ENCODE data around the gene UACA. TPM values are rescaled to one million over a fixed set of nuclear protein-coding genes. Genes with fewer than 3 reads are reported as not detected.

The UACA gene
- total and polyA plus RNA-seq, 2 donors (not counting 3 experiments of a cell fraction or from before 2014, with no cell fraction given), result 167 to 292 TPM

DNA sequence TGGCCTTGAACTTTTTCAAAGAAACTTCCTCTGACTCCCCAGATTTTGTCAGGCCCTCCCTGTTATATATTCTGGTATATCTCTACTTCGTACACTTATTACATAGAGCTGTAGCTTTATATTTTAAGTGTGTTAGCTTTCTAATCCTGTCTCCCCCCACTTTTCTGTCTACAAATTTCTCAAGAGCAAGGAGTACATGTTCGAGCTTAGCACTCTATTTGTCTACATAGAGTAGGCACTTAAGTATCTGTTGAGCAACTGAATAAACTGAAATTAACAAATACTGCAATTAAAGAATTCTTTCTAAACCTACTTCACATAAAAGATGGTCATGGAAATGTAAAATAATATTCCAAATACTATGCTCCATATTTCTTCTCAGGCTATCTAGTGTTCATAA lies 39.4 kb downstream of the UACA start:
- CTCF ChIA-PET, result interaction anchor here (2.0 to 6.2 kb wide), 10 partner anchors 21 to 155 kb away, joined by 12 to 309 read pairs (median 33); no protein-coding TSS in a partner anchor
- Histone ChIP-seq H4K20me1 (replicated peaks; ENCODE audit: control insufficient read depth, extremely low read depth, insufficient read depth, low read length) (no peaks in the 10 kb centered on the region), H3K79me2 (ENCODE audit: control insufficient read depth, insufficient read depth, low read length) (peaks cover 42% of the 10 kb centered on the region), H3K9me3 (replicated peaks; ENCODE audit: control insufficient read depth, insufficient read depth, low read length) (no peaks in the 10 kb centered on the region), H3K27ac (ENCODE audit: insufficient read depth, low read depth, low read length) (no peak overlapping the region), H3K36me3 (ENCODE audit: control insufficient read depth in 2 of 2, extremely low read depth in 1 of 2, insufficient read depth in 2 of 2, low read length in 2 of 2) (no peaks in the 10 kb centered on the region), H3K9me1 (replicated peaks; ENCODE audit: control insufficient read depth, extremely low read depth, insufficient read depth, low read length) (no peaks in the 10 kb centered on the region), H3K4me1 (ENCODE audit: control insufficient read depth, extremely low read depth, insufficient read depth, low read length) (peaks cover 30% of the 10 kb centered on the region), H2AFZ (ENCODE audit: low read depth, low read length) (no peak overlapping the region), H3K4me2 (ENCODE audit: insufficient read depth, low read length) (no peak overlapping the region), H3K27me3 (ENCODE audit: control insufficient read depth in 2 of 2, insufficient read depth in 2 of 2, low read length in 2 of 2) (no peaks in the 10 kb centered on the region), H3K4me3 (replicated peaks in 1 of 3; ENCODE audit: insufficient read depth in 1 of 3, low read depth in 1 of 3, low read length in 3 of 3) (no peak overlapping the region), H3K9ac (replicated peaks; ENCODE audit: extremely low read depth, insufficient read depth, low read length) (no peak overlapping the region)
- no peak for TF ChIP-seq CTCF (IDR thresholded peaks at IDR 0.05; ENCODE audit: extremely low read depth in 1 of 2, insufficient read depth in 1 of 2, low read depth in 1 of 2, low read length in 2 of 2)
- TF ChIP-seq EZH2 (IDR thresholded peaks at IDR 0.05; ENCODE audit: borderline replicate concordance, low read depth, low read length, severe bottlenecking), result no peak
- TF ChIP-seq FOS (IDR thresholded peaks at IDR 0.05; ENCODE audit: borderline replicate concordance, insufficient read depth, low read length), result no peak
- no peak for TF ChIP-seq MYC (IDR thresholded peaks at IDR 0.05; ENCODE audit: low read depth, low read length)
- no peak for TF ChIP-seq POLR2AphosphoS5 (IDR thresholded peaks at IDR 0.05; ENCODE audit: insufficient read depth, low read depth, low read length)
- TF ChIP-seq, protein P1, sequence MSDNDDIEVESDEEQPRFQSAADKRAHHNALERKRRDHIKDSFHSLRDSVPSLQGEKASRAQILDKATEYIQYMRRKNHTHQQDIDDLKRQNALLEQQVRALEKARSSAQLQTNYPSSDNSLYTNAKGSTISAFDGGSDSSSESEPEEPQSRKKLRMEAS (IDR thresholded peaks at IDR 0.05; ENCODE audit: insufficient read depth, insufficient read length), result no peak
- TF ChIP-seq JUN (IDR thresholded peaks at IDR 0.05; ENCODE audit: borderline replicate concordance, insufficient read depth, insufficient read length, low read depth), result no peak
- TF ChIP-seq GATA2 (IDR thresholded peaks at IDR 0.05; ENCODE audit: insufficient read depth, insufficient read length, low read depth, low read length), result no peak
- no peak for TF ChIP-seq POLR2A (IDR thresholded peaks at IDR 0.05; ENCODE audit: low read depth, low read length)
- FAIRE-seq (no peak), DNase-seq (ENCODE audit: low read depth, low spot score) (no peak)
- POLR2A ChIA-PET, result no interaction called here
- dilution Hi-C loops (cut with MboI; ENCODE audit: extremely low pct_ligation_motif_present, low sequenced_read_pairs), result no loop called here
- BruUV-seq (replicated peaks), result no TSS peak
- intact Hi-C loops (cut with micrococcal nuclease), result loop anchor here (10.0 kb wide), 1 partner anchor 159 kb away; no protein-coding TSS in a partner anchor
